ENCODE data around the gene NAT8L. TPM values are rescaled to one million over a fixed set of nuclear protein-coding genes. Genes with fewer than 3 reads are reported as not detected.

Gene NAT8L
- total RNA-seq, 3 donors from 2014 or later (not counting 1 experiment from before 2014, with no cell fraction given), result not detected

- H3K36me3 ChIP-seq (ENCODE audit: control insufficient read depth, insufficient read depth, low read length), result no peaks in the 10 kb centered on the region
- H3K27ac ChIP-seq (ENCODE audit: low read length), result no peak overlapping the region
- H3K9me3 ChIP-seq (ENCODE audit: control insufficient read depth, insufficient read depth, low read length), result no peaks in the 10 kb centered on the region
- ATAC-seq (no peak), DNase-seq (no peak)
- Mint-ChIP-seq H3K36me3 (no peaks in the 10 kb centered on the region), H3K9me3 (no peaks in the 10 kb centered on the region), H3K27me3 (ENCODE audit: low read depth in 2 of 2) (peaks cover 22 to 24% of the 10 kb centered on the region in 2 donors), H3K27ac (no peak overlapping the region), H3K4me1 (no peaks in the 10 kb centered on the region), H3K4me3 (peak overlapping the region; percentile 56)
- TF ChIP-seq CTCF (IDR thresholded peaks at IDR 0.05), result no peak
- H3K27me3 ChIP-seq (ENCODE audit: control insufficient read depth, insufficient read depth, low read length), result peaks cover 5% of the 10 kb centered on the region
- WGBS (ENCODE audit: insufficient coverage), result 96% methylated on average over 17 of the region's 18 CpGs
- no peak overlapping the region for H3K4me3 ChIP-seq (ENCODE audit: low read length)
- intact Hi-C loops (cut with micrococcal nuclease), result no loop called here
- H3K4me1 ChIP-seq (ENCODE audit: control insufficient read depth, insufficient read depth, low read length), result peaks cover 18% of the 10 kb centered on the region
Measured at GRCh38 chr4:2043396-2044118, 15.6 kb upstream of the NAT8L start.

GRCh38 chr4:2044119-2044485, 15.0 kb upstream of the NAT8L start:
- Histone ChIP-seq H3K27ac (ENCODE audit: low read length) (no peak overlapping the region), H3K27me3 (ENCODE audit: control insufficient read depth, insufficient read depth, low read length) (peaks cover 5% of the 10 kb centered on the region), H3K4me3 (ENCODE audit: low read length) (no peak overlapping the region), H3K36me3 (ENCODE audit: control insufficient read depth, insufficient read depth, low read length) (no peaks in the 10 kb centered on the region), H3K9me3 (ENCODE audit: control insufficient read depth, insufficient read depth, low read length) (no peaks in the 10 kb centered on the region), H3K4me1 (ENCODE audit: control insufficient read depth, insufficient read depth, low read length) (peaks cover 18% of the 10 kb centered on the region)
- peaks cover 16 to 19% of the 10 kb centered on the region in 2 donors for H3K27me3 Mint-ChIP-seq (ENCODE audit: low read depth in 2 of 2)
- DNase-seq, result no peak
- H3K27ac Mint-ChIP-seq, result no peak overlapping the region
- H3K4me3 Mint-ChIP-seq, result peak overlapping the region; percentile 56
- H3K9me3 Mint-ChIP-seq, result no peaks in the 10 kb centered on the region
- no peak for TF ChIP-seq CTCF (IDR thresholded peaks at IDR 0.05)
- no peaks in the 10 kb centered on the region for H3K36me3 Mint-ChIP-seq
- no peak for ATAC-seq
- no peaks in the 10 kb centered on the region for H3K4me1 Mint-ChIP-seq
- intact Hi-C loops (cut with micrococcal nuclease), result no loop called here
- 93% methylated on average over 6 of the region's 6 CpGs for WGBS (ENCODE audit: insufficient coverage)

- Histone ChIP-seq H3K27me3 (ENCODE audit: control insufficient read depth, insufficient read depth, low read length) (peaks cover 5% of the 10 kb centered on the region), H3K36me3 (ENCODE audit: control insufficient read depth, insufficient read depth, low read length) (no peaks in the 10 kb centered on the region), H3K4me3 (ENCODE audit: low read length) (no peak overlapping the region), H3K27ac (ENCODE audit: low read length) (no peak overlapping the region), H3K4me1 (ENCODE audit: control insufficient read depth, insufficient read depth, low read length) (peaks cover 18% of the 10 kb centered on the region), H3K9me3 (ENCODE audit: control insufficient read depth, insufficient read depth, low read length) (no peaks in the 10 kb centered on the region)
- peaks cover 12 to 17% of the 10 kb centered on the region in 2 donors for H3K27me3 Mint-ChIP-seq (ENCODE audit: low read depth in 2 of 2)
- H3K36me3 Mint-ChIP-seq, result no peaks in the 10 kb centered on the region
- H3K4me1 Mint-ChIP-seq, result no peaks in the 10 kb centered on the region
- WGBS (ENCODE audit: insufficient coverage), result 94% methylated on average over 18 of the region's 18 CpGs
- DNase-seq (no peak), ATAC-seq (no peak)
- intact Hi-C loops (cut with micrococcal nuclease), result no loop called here
- no peaks in the 10 kb centered on the region for H3K9me3 Mint-ChIP-seq
- H3K27ac Mint-ChIP-seq, result no peak overlapping the region
- no peak for TF ChIP-seq CTCF (IDR thresholded peaks at IDR 0.05)
- H3K4me3 Mint-ChIP-seq, result no peak overlapping the region
Measured at GRCh38 chr4:2044542-2045517, 14.3 kb upstream of the NAT8L start.

All from natural killer cell (primary cell).